Measurements from ENCODE around the gene KIRREL3. TPM values are rescaled to one million over a fixed set of nuclear protein-coding genes. Genes with fewer than 3 reads are reported as not detected.

The KIRREL3 gene
- total and polyA plus RNA-seq, 2 of the 8 experiments (the other 6 are each of a cell fraction or from before 2014, with no cell fraction given) = 0.29 to 0.32 TPM

GRCh38 chr11:126844789-126845188 is 155.8 kb downstream of the KIRREL3 start:
- Histone ChIP-seq H4K91ac (replicated peaks; ENCODE audit: insufficient read length, low read length) (no peak overlapping the region), H3K4me3 (ENCODE audit: extremely low read depth in 1 of 4, insufficient read depth in 2 of 4, low read depth in 3 of 4, low read length in 4 of 4) (no peak overlapping the region), H2BK5ac (ENCODE audit: low read depth, low read length) (no peak overlapping the region), H3K4me2 (ENCODE audit: insufficient read depth in 1 of 2, low read depth in 2 of 2, low read length in 2 of 2) (no peak overlapping the region), H3K14ac (ENCODE audit: insufficient read length) (no peak overlapping the region), H4K5ac (ENCODE audit: insufficient read length, low read depth, low read length) (no peak overlapping the region), H3K27me3 (replicated peaks in 1 of 4; ENCODE audit: control insufficient read depth in 3 of 4, extremely low read depth in 1 of 4, insufficient read depth in 3 of 4, low read length in 3 of 4) (no peaks in the 10 kb centered on the region), H3K79me1 (ENCODE audit: low read depth, low read length) (no peaks in the 10 kb centered on the region), H3K36me3 (ENCODE audit: control insufficient read depth in 2 of 4, insufficient read depth in 4 of 4, low read length in 3 of 4) (no peaks in the 10 kb centered on the region), H4K8ac (ENCODE audit: extremely low read depth, insufficient read depth, low read length) (no peak overlapping the region), H3K79me2 (ENCODE audit: control insufficient read depth in 1 of 2, insufficient read depth in 2 of 2, low read length in 2 of 2) (no peaks in the 10 kb centered on the region), H2BK20ac (ENCODE audit: low read length) (no peak overlapping the region), H3K9ac (replicated peaks in 1 of 4; ENCODE audit: extremely low read depth in 1 of 4, low read depth in 3 of 4, low read length in 3 of 4) (no peak overlapping the region), H3K23ac (ENCODE audit: insufficient read length) (no peak overlapping the region), H3K18ac (ENCODE audit: extremely low read depth, low read length) (no peak overlapping the region), H3K23me2 (ENCODE audit: low read depth, low read length) (no peaks in the 10 kb centered on the region), H2AFZ (ENCODE audit: low read length) (no peak overlapping the region), H3K4ac (replicated peaks; ENCODE audit: insufficient read length, low read depth, low read length) (no peak overlapping the region), H2AK5ac (ENCODE audit: low read depth, low read length) (no peak overlapping the region), H3K4me1 (replicated peaks in 1 of 4; ENCODE audit: control insufficient read depth in 3 of 4, insufficient read depth in 4 of 4, low read length in 3 of 4) (no peaks in the 10 kb centered on the region), H2BK12ac (ENCODE audit: low read depth, low read length) (no peak overlapping the region), H3K27ac (ENCODE audit: low read depth, low read length) (no peak overlapping the region), H2BK15ac (ENCODE audit: low read length) (no peak overlapping the region), H3K9me3 (ENCODE audit: insufficient read depth in 2 of 2, low read depth in 1 of 2, low read length in 1 of 2) (no peaks in the 10 kb centered on the region), H4K20me1 (replicated peaks in 1 of 2; ENCODE audit: control insufficient read depth in 1 of 2, insufficient read depth in 2 of 2, low read length in 2 of 2) (no peaks in the 10 kb centered on the region), H3K56ac (replicated peaks; ENCODE audit: insufficient read length, low read depth, low read length) (no peak overlapping the region), H2BK120ac (replicated peaks; ENCODE audit: low read depth, low read length) (no peak overlapping the region)
- FAIRE-seq = no peak
- no peak for DNase-seq (ENCODE audit: low read depth in 1 of 2, low spot score in 2 of 2)
- ChIA-PET POLR2A (ENCODE audit: partially characterized antibody) (no interaction called here), CTCF (ENCODE audit: partially characterized antibody) (interaction anchor here (0.8 to 1.0 kb wide), 2 partner anchors 31 to 229 kb away, joined by 3 to 4 read pairs; no protein-coding TSS in a partner anchor)
- WGBS, 2 experiments (ENCODE audit: extremely low coverage in 1 of 2, insufficient coverage in 1 of 2, insufficient read length in 1 of 2, insufficient replicate concordance in 2 of 2, low coverage in 1 of 2, low lambda C conversion rate in 2 of 2, missing lambda C conversion rate in 1 of 2) = 100% methylated on average over 2 of the region's 2 CpGs; no CpG with 5 or more reads in 1 of the 2 experiments
- no peak for TF ChIP-seq BRCA1 (IDR thresholded peaks at IDR 0.05; ENCODE audit: low read depth, low read length)
- no peak for TF ChIP-seq CEBPB (IDR thresholded peaks at IDR 0.05; ENCODE audit: low read depth, low read length)
- TF ChIP-seq MAX (IDR thresholded peaks at IDR 0.05) = no peak
- no peak for TF ChIP-seq RXRA (IDR thresholded peaks at IDR 0.05; ENCODE audit: insufficient read depth, low read depth, low read length)
- TF ChIP-seq ATF2 (IDR thresholded peaks at IDR 0.05; ENCODE audit: low read length) = no peak
- no peak for TF ChIP-seq SIRT6 (IDR thresholded peaks at IDR 0.05; ENCODE audit: low read length)
- TF ChIP-seq SUZ12 (IDR thresholded peaks at IDR 0.05; ENCODE audit: low read length) = no peak
- no peak for TF ChIP-seq ATF3 (IDR thresholded peaks at IDR 0.05; ENCODE audit: insufficient read depth, low read depth, low read length)
- no peak for TF ChIP-seq SAP30 (IDR thresholded peaks at IDR 0.05; ENCODE audit: insufficient read depth, insufficient replicate concordance, low read length)
- TF ChIP-seq PHF8 (conservative IDR thresholded peaks at IDR 0.05; ENCODE audit: low read depth, low read length) = no peak
- TF ChIP-seq BACH1 (IDR thresholded peaks at IDR 0.05; ENCODE audit: low read length) = no peak
- no peak for TF ChIP-seq SIX5 (IDR thresholded peaks at IDR 0.05; ENCODE audit: low read depth, low read length)
- no peak for TF ChIP-seq JUN (IDR thresholded peaks at IDR 0.05; ENCODE audit: low read depth, low read length)

Data from H1 (cell line).